Naive B cell (primary cell): ENCODE data around the gene CDH23. TPM values are rescaled to one million over a fixed set of nuclear protein-coding genes. Genes with fewer than 3 reads are reported as not detected.
A peak's percentile ranks its signal among the peaks of the same experiment; 100 is the strongest.

Source experiments
- ATAC-seq, 2 donors: fragments of 150-1000 bp; cut with Tn5 transposase; 2 replicates each; pipeline ENCODE4 v1.10.0; 2021; ENCODE audit warnings: low read depth in 2 of 2, mild to moderate bottlenecking in 2 of 2, moderate library complexity in 2 of 2
- DNase-seq: peaks from one replicate; pipeline ENCODE4 v3.0.0; 2022
- H3K27ac Mint-ChIP-seq, 6 donors: one replicate each; pipeline ENCODE4 v1.8.0; 2020 to 2022; ENCODE audit warnings: mild to moderate bottlenecking in 6 of 6, mixed read lengths in 6 of 6, moderate library complexity in 5 of 6, inconsistent platforms in 2 of 6
- H3K27me3 Mint-ChIP-seq, 3 donors: one replicate each; pipeline ENCODE4 v1.8.0; 2021 to 2022; ENCODE audit warnings: mixed read lengths in 3 of 3, mild to moderate bottlenecking in 1 of 3
- H3K36me3 Mint-ChIP-seq, 2 donors: one replicate each; pipeline ENCODE4 v1.8.0; 2020 to 2022; ENCODE audit warnings: mixed read lengths in 2 of 2, inconsistent platforms in 1 of 2, mild to moderate bottlenecking in 1 of 2
- H3K4me1 Mint-ChIP-seq, 3 donors: one replicate each; pipeline ENCODE4 v1.8.0; 2020 to 2022; ENCODE audit warnings: mixed read lengths in 3 of 3, inconsistent platforms in 1 of 3, mild to moderate bottlenecking in 1 of 3, moderate library complexity in 1 of 3
- H3K4me3 Mint-ChIP-seq, 8 donors: one replicate each; pipeline ENCODE4 v1.8.0; 2020 to 2022; ENCODE audit warnings: mild to moderate bottlenecking in 8 of 8, mixed read lengths in 8 of 8, moderate library complexity in 8 of 8, inconsistent platforms in 2 of 8
- H3K9me3 Mint-ChIP-seq, 7 donors: one replicate each; pipeline ENCODE4 v1.8.0; 2020 to 2022; ENCODE audit warnings: mixed read lengths in 7 of 7, mild to moderate bottlenecking in 5 of 7, inconsistent platforms in 2 of 7, moderate library complexity in 1 of 7
- polyA plus RNA-seq, 6 donors: library from polyadenylated mRNA; unstranded; fragments of 300-500 nt; fragmentation: Illumina TruSeq; gene quantifications; one replicate each; pipeline ENCODE4 v1.2.3, GENCODE V29; 2021; ENCODE audit warnings: low read depth in 6 of 6

Gene CDH23
- polyA plus RNA-seq, 6 donors from 2014 or later, result 0.05 to 0.62 (median 0.21) TPM; not detected in 2

- Mint-ChIP-seq H3K9me3 (peaks cover 0 to 2% (median 0%) of the 10 kb centered on the region in 7 donors), H3K4me1 (peaks cover 76 to 96% (median 93%) of the 10 kb centered on the region in 3 donors), H3K27me3 (no peaks in the 10 kb centered on the region), H3K4me3 (peak overlapping the region in 6 of 8 donors; percentile 35 to 88 (median 75)), H3K27ac (peak overlapping the region; percentile 80 to 94 (median 90)), H3K36me3 (peaks cover 0 to 7% of the 10 kb centered on the region in 2 donors)
- DNase-seq (no peak), ATAC-seq (no peak)
Measured at GRCh38 chr10:71751515-71752224, 354.9 kb downstream of the CDH23 start.

- ATAC-seq (no peak), DNase-seq (no peak)
- Mint-ChIP-seq H3K4me1 (peaks cover 74 to 96% (median 93%) of the 10 kb centered on the region in 3 donors), H3K9me3 (peaks cover 0 to 2% (median 0%) of the 10 kb centered on the region in 7 donors), H3K4me3 (peak overlapping the region; percentile 60 to 88 (median 78)), H3K27ac (peak overlapping the region; percentile 80 to 94 (median 90)), H3K27me3 (no peaks in the 10 kb centered on the region), H3K36me3 (peaks cover 0 to 7% of the 10 kb centered on the region in 2 donors)
Measured at GRCh38 chr10:71752391-71753090, 355.8 kb downstream of the CDH23 start.

GRCh38 chr10:71753091-71753959 is 356.6 kb downstream of the CDH23 start:
- H3K36me3 Mint-ChIP-seq, result peaks cover 0 to 7% of the 10 kb centered on the region in 2 donors
- ATAC-seq (peak; percentile 7 to 13), DNase-seq (peak; percentile 50)
- peak overlapping the region in 5 of 6 donors; percentile 64 to 94 (median 80) for H3K27ac Mint-ChIP-seq
- peaks cover 68 to 96% (median 89%) of the 10 kb centered on the region in 3 donors for H3K4me1 Mint-ChIP-seq
- peaks cover 0 to 2% (median 0%) of the 10 kb centered on the region in 7 donors for H3K9me3 Mint-ChIP-seq
- peak overlapping the region; percentile 60 to 88 (median 74) for H3K4me3 Mint-ChIP-seq
- H3K27me3 Mint-ChIP-seq, result no peaks in the 10 kb centered on the region

- no peak for ATAC-seq
- peak overlapping the region; percentile 48 to 88 (median 68) for H3K4me3 Mint-ChIP-seq
- H3K36me3 Mint-ChIP-seq, result peaks cover 0 to 7% of the 10 kb centered on the region in 2 donors
- H3K9me3 Mint-ChIP-seq, result no peaks in the 10 kb centered on the region
- peaks cover 61 to 92% (median 82%) of the 10 kb centered on the region in 3 donors for H3K4me1 Mint-ChIP-seq
- H3K27me3 Mint-ChIP-seq, result no peaks in the 10 kb centered on the region
- H3K27ac Mint-ChIP-seq, result peak overlapping the region in 4 of 6 donors; percentile 75 to 94 (median 87)
- DNase-seq, result no peak
Measured at GRCh38 chr10:71753960-71754505, 357.3 kb downstream of the CDH23 start.

GRCh38 chr10:71754562-71754961 is 357.8 kb downstream of the CDH23 start:
- H3K4me3 Mint-ChIP-seq, result peak overlapping the region in 1 of 8 donors; percentile 48
- DNase-seq (no peak), ATAC-seq (no peak)
- H3K4me1 Mint-ChIP-seq, result peaks cover 58 to 87% (median 76%) of the 10 kb centered on the region in 3 donors
- peaks cover 0 to 7% of the 10 kb centered on the region in 2 donors for H3K36me3 Mint-ChIP-seq
- H3K27ac Mint-ChIP-seq, result peak overlapping the region in 3 of 6 donors; percentile 54 to 80 (median 75)
- H3K27me3 Mint-ChIP-seq, result no peaks in the 10 kb centered on the region
- H3K9me3 Mint-ChIP-seq, result no peaks in the 10 kb centered on the region

- peaks cover 53 to 81% (median 71%) of the 10 kb centered on the region in 3 donors for H3K4me1 Mint-ChIP-seq
- no peak for ATAC-seq
- peak overlapping the region in 1 of 8 donors; percentile 44 for H3K4me3 Mint-ChIP-seq
- no peaks in the 10 kb centered on the region for H3K9me3 Mint-ChIP-seq
- H3K27ac Mint-ChIP-seq, result peak overlapping the region in 2 of 6 donors; percentile 54 to 80
- DNase-seq, result no peak
- no peaks in the 10 kb centered on the region for H3K27me3 Mint-ChIP-seq
- H3K36me3 Mint-ChIP-seq, result peaks cover 2 to 8% of the 10 kb centered on the region in 2 donors
Measured at GRCh38 chr10:71755179-71755879, 358.6 kb downstream of the CDH23 start.

- H3K27ac Mint-ChIP-seq, result peak overlapping the region; percentile 76 to 94 (median 85)
- H3K9me3 Mint-ChIP-seq, result no peaks in the 10 kb centered on the region
- H3K4me1 Mint-ChIP-seq, result peaks cover 56 to 83% (median 73%) of the 10 kb centered on the region in 3 donors
- peak; percentile 46 to 53 for ATAC-seq
- no peak for DNase-seq
- peak overlapping the region; percentile 6 to 78 (median 56) for H3K4me3 Mint-ChIP-seq
- no peaks in the 10 kb centered on the region for H3K27me3 Mint-ChIP-seq
- H3K36me3 Mint-ChIP-seq, result peaks cover 5 to 15% of the 10 kb centered on the region in 2 donors
Measured at GRCh38 chr10:71756311-71757191, 359.8 kb downstream of the CDH23 start.

GRCh38 chr10:71757399-71757922 is 360.7 kb downstream of the CDH23 start:
- DNase-seq, result no peak
- Mint-ChIP-seq H3K4me3 (peak overlapping the region in 4 of 8 donors; percentile 54 to 65 (median 58)), H3K27me3 (no peaks in the 10 kb centered on the region), H3K4me1 (peaks cover 49 to 79% (median 70%) of the 10 kb centered on the region in 3 donors), H3K9me3 (no peaks in the 10 kb centered on the region), H3K27ac (peak overlapping the region in 5 of 6 donors; percentile 3 to 89 (median 76)), H3K36me3 (peaks cover 5 to 16% of the 10 kb centered on the region in 2 donors)
- ATAC-seq, result no peak

- H3K4me3 Mint-ChIP-seq, result no peak overlapping the region
- H3K36me3 Mint-ChIP-seq, result peaks cover 5 to 16% of the 10 kb centered on the region in 2 donors
- DNase-seq, result no peak
Measured at GRCh38 chr10:71761105-71761511, 364.4 kb downstream of the CDH23 start.

GRCh38 chr10:71761541-71762113 is 364.9 kb downstream of the CDH23 start:
- Mint-ChIP-seq H3K27ac (peak overlapping the region in 2 of 6 donors; percentile 34 to 47), H3K4me3 (no peak overlapping the region), H3K27me3 (no peaks in the 10 kb centered on the region), H3K4me1 (peaks cover 45 to 56% (median 45%) of the 10 kb centered on the region in 3 donors), H3K9me3 (no peaks in the 10 kb centered on the region), H3K36me3 (peaks cover 5 to 16% of the 10 kb centered on the region in 2 donors)
- DNase-seq, result no peak
- ATAC-seq, result no peak

More at GRCh38 chr10:71761105-71761511, 364.4 kb downstream of the CDH23 start:
- Mint-ChIP-seq H3K27me3 (no peaks in the 10 kb centered on the region), H3K9me3 (no peaks in the 10 kb centered on the region), H3K27ac (peak overlapping the region in 2 of 6 donors; percentile 34 to 69), H3K4me1 (peaks cover 46 to 57% (median 47%) of the 10 kb centered on the region in 3 donors)
- no peak for ATAC-seq

- H3K27ac Mint-ChIP-seq, result peak overlapping the region in 1 of 6 donors; percentile 62
- H3K4me3 Mint-ChIP-seq, result peak overlapping the region in 1 of 8 donors; percentile 45
- DNase-seq (no peak), ATAC-seq (no peak)
- peaks cover 45 to 56% (median 46%) of the 10 kb centered on the region in 3 donors for H3K4me1 Mint-ChIP-seq
- no peaks in the 10 kb centered on the region for H3K27me3 Mint-ChIP-seq
- peaks cover 5 to 16% of the 10 kb centered on the region in 2 donors for H3K36me3 Mint-ChIP-seq
- no peaks in the 10 kb centered on the region for H3K9me3 Mint-ChIP-seq
Measured at GRCh38 chr10:71762324-71762723, 365.6 kb downstream of the CDH23 start.
